Stimulated activated memory B cell treated with anti-CD40 and anti-IgM and Interleukin-4, amounts not matched to agents 10 μg/mL and 1 μg/mL and 100 μg/mL, for 72 hours (primary cell): ENCODE data around the gene MUC21.
"Not testable (repeated sequence)": the region's sequence is repeated elsewhere in the genome, so short reads cannot be mapped to it uniquely, and the experiment has no call there.

Experiments used
- ATAC-seq: fragments of 150-1000 bp; cut with Tn5 transposase; 2 replicates; pipeline ENCODE4 v1.10.0; 2021
- H3K27ac Mint-ChIP-seq: one replicate; pipeline ENCODE4 v1.8.0; 2022; ENCODE audit warnings: mild to moderate bottlenecking, mixed read lengths
- H3K27me3 Mint-ChIP-seq: one replicate; pipeline ENCODE4 v1.8.0; 2022; ENCODE audit warnings: mixed read lengths
- H3K36me3 Mint-ChIP-seq: one replicate; pipeline ENCODE4 v1.8.0; 2022; ENCODE audit warnings: mixed read lengths
- H3K4me1 Mint-ChIP-seq: one replicate; pipeline ENCODE4 v1.8.0; 2022; ENCODE audit warnings: mixed read lengths
- H3K4me3 Mint-ChIP-seq: one replicate; pipeline ENCODE4 v1.8.0; 2022; ENCODE audit warnings: mild to moderate bottlenecking, moderate library complexity, mixed read lengths
- H3K9me3 Mint-ChIP-seq: one replicate; pipeline ENCODE4 v1.8.0; 2022; ENCODE audit warnings: mixed read lengths

The MUC21 gene

DNA sequence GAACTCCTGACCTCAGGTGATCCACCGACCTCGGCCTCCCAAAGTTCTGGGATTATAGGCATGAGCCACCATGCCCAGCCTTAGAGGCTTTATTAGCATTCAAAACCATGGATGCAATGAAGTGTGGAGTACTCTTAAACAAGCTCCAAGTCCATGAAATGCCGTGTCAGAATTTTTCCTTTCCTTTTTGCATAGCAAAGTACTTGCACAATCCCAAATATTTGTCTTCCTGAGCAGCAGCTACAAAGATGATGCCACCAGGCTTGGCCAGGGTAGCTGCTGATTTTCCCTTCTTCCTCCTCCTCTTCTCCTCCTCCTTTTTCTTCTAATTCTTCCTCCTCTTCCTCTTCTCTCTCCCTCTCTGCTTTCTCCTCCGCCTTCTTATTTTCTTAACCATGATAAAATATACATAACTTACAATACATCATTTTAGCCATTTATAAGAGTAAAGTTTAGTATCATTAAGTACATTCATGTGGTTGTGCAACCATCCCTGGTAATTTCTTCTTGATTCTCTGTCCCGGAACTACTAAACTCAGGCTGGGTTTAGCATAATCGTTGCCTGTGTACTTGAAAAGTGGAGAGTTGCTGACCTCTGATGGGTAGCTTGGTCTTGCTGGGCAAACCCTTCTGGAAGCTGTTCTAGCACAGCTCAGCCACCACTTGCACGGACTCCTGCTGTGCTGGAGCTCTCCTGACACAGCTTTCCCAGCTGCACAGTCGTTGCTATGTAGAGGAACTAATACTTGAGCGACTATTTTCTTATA is 22.4 kb upstream of the MUC21 start:
- Mint-ChIP-seq H3K4me3 (no peak overlapping the region), H3K27me3 (peaks cover 59% of the 10 kb centered on the region), H3K27ac (no peak overlapping the region), H3K4me1 (peaks cover 7% of the 10 kb centered on the region), H3K9me3 (no peaks in the 10 kb centered on the region), H3K36me3 (no peaks in the 10 kb centered on the region)
- no peak for ATAC-seq

DNA sequence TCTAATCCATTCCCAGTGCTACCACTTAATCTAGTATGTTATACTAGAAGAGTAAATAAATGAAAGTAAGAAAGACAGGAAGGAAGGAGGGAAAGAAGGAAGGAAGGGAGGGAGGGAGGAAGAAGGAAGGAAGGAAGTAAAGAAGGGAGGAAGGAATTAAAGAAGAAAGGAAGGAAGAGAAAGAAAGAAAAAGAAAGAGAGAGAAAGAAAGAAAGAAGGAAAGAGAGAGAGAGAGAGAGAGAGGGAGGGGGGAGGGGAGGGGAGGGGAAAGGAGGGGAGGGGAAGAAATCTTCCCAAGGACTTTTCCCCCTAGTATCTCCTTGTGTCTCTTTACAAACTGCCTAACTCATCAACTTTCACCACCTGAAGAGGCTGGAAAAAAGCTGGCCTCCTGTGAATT is 20.8 kb upstream of the MUC21 start:
- ATAC-seq: no peak
- H3K27ac Mint-ChIP-seq: no peak overlapping the region
- no peak overlapping the region for H3K4me3 Mint-ChIP-seq
- no peaks in the 10 kb centered on the region for H3K9me3 Mint-ChIP-seq
- no peaks in the 10 kb centered on the region for H3K4me1 Mint-ChIP-seq
- no peaks in the 10 kb centered on the region for H3K36me3 Mint-ChIP-seq
- peaks cover 65% of the 10 kb centered on the region for H3K27me3 Mint-ChIP-seq

DNA sequence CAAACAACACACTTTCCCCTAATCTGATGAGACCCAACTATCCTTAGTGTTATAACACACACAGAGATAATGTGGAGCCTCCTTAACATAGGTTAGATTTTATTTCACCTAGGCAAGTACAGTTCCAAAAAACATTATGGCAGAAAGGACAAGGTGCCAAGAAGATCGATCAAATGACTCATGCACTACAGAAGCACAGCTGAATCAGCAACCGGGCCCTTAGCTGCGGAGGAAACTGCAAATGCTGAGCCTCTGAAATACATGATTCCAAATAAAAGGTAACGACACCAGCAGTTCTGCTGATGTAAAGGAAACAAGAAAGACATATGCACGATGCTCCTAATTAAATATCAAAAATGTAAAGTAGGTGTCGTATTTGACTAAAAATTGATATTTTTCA is 19.9 kb upstream of the MUC21 start:
- peaks cover 59% of the 10 kb centered on the region for H3K27me3 Mint-ChIP-seq
- no peaks in the 10 kb centered on the region for H3K4me1 Mint-ChIP-seq
- H3K36me3 Mint-ChIP-seq: no peaks in the 10 kb centered on the region
- H3K4me3 Mint-ChIP-seq: no peak overlapping the region
- H3K9me3 Mint-ChIP-seq: no peaks in the 10 kb centered on the region
- no peak overlapping the region for H3K27ac Mint-ChIP-seq
- ATAC-seq: no peak

DNA sequence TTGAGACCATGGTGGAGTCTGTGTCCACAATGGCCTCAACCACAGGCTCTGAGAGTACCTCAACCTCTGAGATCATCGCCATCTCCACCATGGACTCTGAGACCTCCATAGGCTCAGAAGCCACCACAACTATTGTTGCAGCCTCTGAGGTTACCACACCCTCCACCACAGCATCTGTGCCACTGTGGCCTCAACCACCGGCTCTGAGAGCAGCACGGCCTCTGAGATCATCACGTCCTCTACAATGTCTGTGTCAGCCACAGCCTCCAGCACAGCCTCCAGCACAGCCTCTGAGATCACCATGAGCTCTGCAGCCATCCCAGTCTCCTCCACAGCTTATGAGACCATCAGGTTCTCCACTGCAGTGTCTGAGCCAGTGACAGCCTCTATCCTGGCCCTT is 19.4 kb upstream of the MUC21 start:
- H3K36me3 Mint-ChIP-seq: no peaks in the 10 kb centered on the region
- no peak overlapping the region for H3K4me3 Mint-ChIP-seq
- H3K27ac Mint-ChIP-seq: no peak overlapping the region
- no peaks in the 10 kb centered on the region for H3K9me3 Mint-ChIP-seq
- peaks cover 1% of the 10 kb centered on the region for H3K4me1 Mint-ChIP-seq
- ATAC-seq: no peak
- peaks cover 55% of the 10 kb centered on the region for H3K27me3 Mint-ChIP-seq

- H3K9me3 Mint-ChIP-seq: no peaks in the 10 kb centered on the region
- H3K36me3 Mint-ChIP-seq: no peaks in the 10 kb centered on the region
- peaks cover 47% of the 10 kb centered on the region for H3K27me3 Mint-ChIP-seq
- no peak for ATAC-seq
- H3K27ac Mint-ChIP-seq: no peak overlapping the region
- H3K4me1 Mint-ChIP-seq: peaks cover 7% of the 10 kb centered on the region
- H3K4me3 Mint-ChIP-seq: no peak overlapping the region
Observed at GRCh38 chr6:30965140-30965601, 18.3 kb upstream of the MUC21 start.

GRCh38 chr6:30966154-30966553 is 17.4 kb upstream of the MUC21 start:
- H3K4me1 Mint-ChIP-seq: peaks cover 7% of the 10 kb centered on the region
- no peak for ATAC-seq
- no peaks in the 10 kb centered on the region for H3K9me3 Mint-ChIP-seq
- H3K27me3 Mint-ChIP-seq: peaks cover 41% of the 10 kb centered on the region
- H3K36me3 Mint-ChIP-seq: no peaks in the 10 kb centered on the region
- no peak overlapping the region for H3K27ac Mint-ChIP-seq
- H3K4me3 Mint-ChIP-seq: no peak overlapping the region

- Mint-ChIP-seq H3K27me3 (peaks cover 51% of the 10 kb centered on the region), H3K4me1 (peaks cover 14% of the 10 kb centered on the region)
- H3K4me3 Mint-ChIP-seq, H3K9me3 Mint-ChIP-seq, ATAC-seq, H3K36me3 Mint-ChIP-seq, H3K27ac Mint-ChIP-seq: not testable (repeated sequence)
Observed at GRCh38 chr6:30969171-30969570, 14.3 kb upstream of the MUC21 start.

DNA sequence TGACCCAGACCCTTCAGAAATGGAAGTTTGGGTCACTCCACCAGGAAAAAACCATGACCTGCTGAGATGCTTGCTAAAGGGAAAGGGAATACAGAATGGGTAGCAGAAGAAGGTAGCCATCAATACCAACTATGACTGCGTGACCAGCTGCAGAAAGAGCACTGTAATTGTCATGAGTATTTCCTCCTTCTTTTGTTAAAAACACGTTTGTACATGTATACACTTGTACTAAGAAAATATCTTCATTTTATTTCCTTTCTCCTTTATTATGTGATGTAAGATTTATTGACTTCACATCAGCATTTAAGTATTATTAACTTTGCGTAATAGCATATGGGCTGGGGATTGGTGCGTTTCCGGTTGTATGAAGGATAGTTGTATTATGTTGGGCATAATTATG is 12.6 kb upstream of the MUC21 start:
- H3K27me3 Mint-ChIP-seq: peaks cover 33% of the 10 kb centered on the region
- H3K36me3 Mint-ChIP-seq: no peaks in the 10 kb centered on the region

DNA sequence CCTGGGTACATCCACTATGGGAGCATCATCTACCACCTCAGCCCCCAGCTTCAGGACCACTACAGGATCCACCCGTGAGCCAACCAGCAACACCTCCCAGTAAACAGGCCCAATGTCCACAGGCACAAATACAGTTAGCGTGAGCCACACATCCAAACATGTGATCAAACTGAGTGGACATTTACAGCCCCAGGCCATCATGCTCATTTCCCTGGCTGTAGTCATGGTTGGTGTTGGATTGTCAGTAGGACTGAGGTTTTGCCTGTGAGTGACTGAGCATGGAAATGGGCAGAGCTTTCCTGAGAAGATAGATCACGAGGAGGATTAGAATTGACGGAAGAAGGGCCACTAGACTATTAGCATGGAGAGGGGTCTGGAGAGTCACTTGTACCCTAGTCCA is 10.7 kb upstream of the MUC21 start:
- Mint-ChIP-seq H3K4me3 (no peak overlapping the region), H3K36me3 (no peaks in the 10 kb centered on the region), H3K27ac (no peak overlapping the region), H3K9me3 (no peaks in the 10 kb centered on the region), H3K4me1 (peaks cover 15% of the 10 kb centered on the region), H3K27me3 (peaks cover 31% of the 10 kb centered on the region)
- no peak for ATAC-seq

More for the DNA sequence above, 12.6 kb upstream of the MUC21 start:
- H3K9me3 Mint-ChIP-seq: no peaks in the 10 kb centered on the region
- no peak overlapping the region for H3K27ac Mint-ChIP-seq
- ATAC-seq: no peak
- H3K4me1 Mint-ChIP-seq: peaks cover 15% of the 10 kb centered on the region
- H3K4me3 Mint-ChIP-seq: no peak overlapping the region

- Mint-ChIP-seq H3K27me3 (peaks cover 40% of the 10 kb centered on the region), H3K4me3 (no peak overlapping the region), H3K27ac (no peak overlapping the region), H3K36me3 (no peaks in the 10 kb centered on the region), H3K4me1 (peaks cover 14% of the 10 kb centered on the region), H3K9me3 (no peaks in the 10 kb centered on the region)
- no peak for ATAC-seq
Observed at GRCh38 chr6:30974490-30975252, 8.8 kb upstream of the MUC21 start.

- Mint-ChIP-seq H3K27ac (no peak overlapping the region), H3K27me3 (peaks cover 53% of the 10 kb centered on the region), H3K4me3 (no peak overlapping the region), H3K36me3 (no peaks in the 10 kb centered on the region), H3K4me1 (peaks cover 7% of the 10 kb centered on the region), H3K9me3 (no peaks in the 10 kb centered on the region)
- no peak for ATAC-seq
Observed at GRCh38 chr6:30979141-30979540, 4.4 kb upstream of the MUC21 start.

DNA sequence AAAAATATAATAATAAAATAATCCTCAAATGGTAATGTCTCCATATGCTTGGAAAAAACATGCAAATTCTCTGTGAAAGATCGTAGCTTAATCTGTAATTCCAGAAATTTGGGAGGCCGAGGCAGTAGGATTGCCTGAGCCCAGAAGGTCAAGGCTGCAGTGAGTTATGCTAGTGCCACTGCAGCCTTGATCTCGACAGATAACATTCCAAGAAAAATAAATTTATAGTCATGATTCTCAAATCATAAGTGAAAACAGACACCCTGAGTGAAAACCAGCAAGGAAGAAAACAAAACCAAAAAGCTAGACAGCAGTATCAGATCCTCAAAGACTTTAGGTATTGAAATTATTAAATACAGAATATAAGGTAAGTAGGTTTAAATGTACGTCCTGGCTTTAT is 3.8 kb upstream of the MUC21 start:
- Mint-ChIP-seq H3K36me3 (no peaks in the 10 kb centered on the region), H3K27me3 (peaks cover 53% of the 10 kb centered on the region), H3K9me3 (no peaks in the 10 kb centered on the region)

GRCh38 chr6:30981942-30982772 is 1.4 kb upstream of the MUC21 start:
- Mint-ChIP-seq H3K4me1 (peaks cover 5% of the 10 kb centered on the region), H3K36me3 (no peaks in the 10 kb centered on the region), H3K27ac (no peak overlapping the region), H3K4me3 (no peak overlapping the region), H3K27me3 (peaks cover 69% of the 10 kb centered on the region), H3K9me3 (no peaks in the 10 kb centered on the region)
- no peak for ATAC-seq

More for the DNA sequence above, 3.8 kb upstream of the MUC21 start:
- Mint-ChIP-seq H3K4me3 (no peak overlapping the region), H3K27ac (no peak overlapping the region), H3K4me1 (peaks cover 5% of the 10 kb centered on the region)
- ATAC-seq: no peak

- Mint-ChIP-seq H3K27ac (no peak overlapping the region), H3K4me1 (peaks cover 7% of the 10 kb centered on the region), H3K4me3 (no peak overlapping the region), H3K9me3 (no peaks in the 10 kb centered on the region), H3K27me3 (peaks cover 52% of the 10 kb centered on the region), H3K36me3 (no peaks in the 10 kb centered on the region)
- no peak for ATAC-seq
Observed at GRCh38 chr6:30985490-30985889, 2.0 kb downstream of the MUC21 start.

DNA sequence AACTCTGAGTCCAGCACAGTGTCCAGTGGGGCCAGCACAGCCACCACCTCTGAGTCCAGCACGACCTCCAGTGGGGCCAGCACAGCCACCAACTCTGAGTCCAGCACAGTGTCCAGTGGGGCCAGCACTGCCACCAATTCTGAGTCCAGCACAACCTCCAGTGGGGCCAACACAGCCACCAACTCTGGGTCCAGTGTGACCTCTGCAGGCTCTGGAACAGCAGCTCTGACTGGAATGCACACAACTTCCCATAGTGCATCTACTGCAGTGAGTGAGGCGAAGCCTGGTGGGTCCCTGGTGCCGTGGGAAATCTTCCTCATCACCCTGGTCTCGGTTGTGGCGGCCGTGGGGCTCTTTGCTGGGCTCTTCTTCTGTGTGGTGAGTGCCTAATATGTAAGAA is 3.8 kb downstream of the MUC21 start:
- H3K27ac Mint-ChIP-seq: no peak overlapping the region
- peaks cover 12% of the 10 kb centered on the region for H3K4me1 Mint-ChIP-seq
- peaks cover 34% of the 10 kb centered on the region for H3K27me3 Mint-ChIP-seq
- H3K4me3 Mint-ChIP-seq: no peak overlapping the region
- no peaks in the 10 kb centered on the region for H3K9me3 Mint-ChIP-seq
- no peak for ATAC-seq
- no peaks in the 10 kb centered on the region for H3K36me3 Mint-ChIP-seq
